DMS153 treated with DMSO at 0.1 percent for 48 hours (cell line): ENCODE measurements around the gene CIROP.

Experiments used
- DNase-seq: peaks from one replicate; lab custom pipeline; 2025; ENCODE audit not compliant: unreplicated experiment; lab: John Stamatoyannopoulos, UW

Gene CIROP

DNA sequence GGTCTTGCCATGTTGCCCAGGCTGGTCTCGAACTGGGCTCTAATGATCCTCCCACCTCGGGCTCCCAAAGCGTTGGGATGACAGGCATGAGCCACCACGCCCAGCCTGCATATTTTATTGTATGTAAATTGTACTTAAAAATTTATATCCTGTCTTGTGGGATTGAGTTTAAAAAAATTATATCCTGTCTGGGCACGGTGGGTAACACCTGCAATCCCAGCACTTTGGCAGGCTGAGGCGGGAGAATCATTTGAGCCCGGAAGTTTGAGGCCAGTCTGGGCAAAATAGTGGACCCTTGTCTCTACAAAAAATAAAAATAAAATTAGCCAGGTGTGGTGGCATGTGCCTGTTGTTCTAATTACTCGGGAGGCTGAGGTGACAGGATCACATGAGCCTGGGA, 28.2 kb upstream of the CIROP start:
- DNase-seq: no peak

DNA sequence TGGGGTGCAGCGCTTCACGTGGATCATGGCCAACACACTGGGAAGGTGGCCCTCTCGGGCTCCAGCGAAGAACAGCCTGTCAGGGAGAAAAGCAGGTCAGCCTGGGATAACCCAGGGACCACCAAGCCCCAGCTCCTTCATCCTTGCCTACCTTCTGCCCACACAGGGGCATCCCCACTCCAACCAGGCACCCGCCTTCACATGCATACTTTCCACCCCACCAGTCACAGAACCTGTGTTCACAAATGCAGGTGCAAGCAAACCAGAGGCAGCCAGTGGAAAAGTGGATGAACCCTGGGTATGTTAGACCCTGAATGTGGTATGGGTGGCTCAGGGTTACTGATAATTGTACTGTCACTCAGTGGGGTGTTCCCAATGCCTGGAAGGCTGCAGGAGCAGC, 26.7 kb upstream of the CIROP start:
- DNase-seq: no peak

DNA sequence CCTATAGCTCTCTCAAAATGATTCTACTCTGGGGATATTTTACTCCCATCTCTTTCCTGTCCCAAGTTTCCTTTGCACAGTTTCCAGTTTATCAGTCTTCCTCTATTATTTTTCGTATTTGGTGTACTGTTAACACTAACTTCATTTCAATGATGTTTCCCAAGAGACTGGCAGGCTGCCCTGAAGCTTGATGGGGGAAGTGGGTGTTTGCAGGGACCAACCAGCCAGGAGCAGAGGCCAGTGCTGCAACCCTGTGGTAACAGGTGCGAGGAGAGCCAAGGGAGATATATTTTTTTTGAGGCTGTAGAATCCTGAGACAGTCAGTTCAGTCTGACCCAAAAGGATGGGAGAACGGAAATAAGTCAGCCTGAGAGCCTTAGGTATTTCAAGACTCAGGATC, 26.1 kb upstream of the CIROP start:
- no peak for DNase-seq

DNA sequence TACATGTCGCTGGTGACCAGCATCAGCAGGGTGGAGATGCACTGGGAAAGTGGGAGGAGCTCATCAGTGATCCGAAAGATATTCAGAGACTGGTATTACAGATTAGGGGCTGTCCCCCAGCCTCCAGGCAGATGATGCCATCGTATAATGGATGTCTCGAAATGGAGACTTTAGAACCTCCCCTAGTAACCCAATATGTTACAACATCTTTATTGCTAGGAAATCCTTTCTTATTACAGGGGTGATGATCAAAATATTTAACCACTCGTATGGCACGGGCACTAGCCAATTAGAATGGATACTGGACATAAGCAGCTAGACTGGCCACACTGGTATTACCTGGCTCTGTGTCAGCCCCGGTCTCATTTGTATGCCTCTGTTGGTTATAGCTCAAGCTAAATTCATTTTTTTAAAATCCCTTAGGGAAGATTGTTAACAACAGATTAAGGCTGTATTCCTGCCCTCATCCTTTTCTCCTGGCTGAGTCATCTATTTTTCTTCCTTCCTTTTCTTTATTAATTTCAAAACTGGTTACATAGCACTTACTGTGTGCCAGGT, 25.0 kb upstream of the CIROP start:
- no peak for DNase-seq

DNA sequence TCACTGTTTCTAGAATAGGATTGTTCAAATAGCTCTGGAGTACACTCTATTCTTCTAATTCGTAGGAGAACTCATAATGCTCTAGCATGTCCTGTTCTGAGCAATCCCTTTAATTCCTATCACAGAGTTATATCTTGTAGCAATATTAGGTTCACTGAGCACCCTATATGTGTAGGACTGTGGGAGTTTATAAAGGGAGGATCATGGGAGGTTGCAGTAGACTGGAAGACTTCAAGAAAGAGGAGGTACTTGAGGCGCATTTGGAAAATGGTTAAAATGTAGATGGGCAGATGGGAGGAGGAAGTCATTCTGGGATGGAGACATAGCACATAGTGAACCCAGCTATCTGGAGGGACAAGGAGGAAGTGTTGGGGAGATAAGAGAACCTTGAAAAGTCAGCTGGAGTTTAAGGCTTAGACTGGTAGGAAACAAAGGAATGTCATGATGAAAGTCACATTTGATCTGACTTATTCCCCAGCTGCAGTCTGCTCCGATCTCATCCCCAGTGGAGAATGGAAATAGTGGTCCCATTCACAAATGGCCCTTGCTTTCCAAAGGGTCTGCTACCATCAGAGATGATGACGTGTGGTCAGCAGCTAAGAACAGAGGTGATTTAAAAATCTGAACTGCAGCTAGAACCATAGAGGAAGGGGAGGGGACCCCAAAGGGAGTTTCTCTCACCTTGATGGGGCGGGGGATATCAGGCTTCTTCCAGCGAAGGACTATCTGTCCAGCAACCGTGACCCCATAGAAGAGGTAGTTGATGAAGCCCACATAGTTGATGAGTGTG, 24.4 kb upstream of the CIROP start:
- DNase-seq: no peak

DNA sequence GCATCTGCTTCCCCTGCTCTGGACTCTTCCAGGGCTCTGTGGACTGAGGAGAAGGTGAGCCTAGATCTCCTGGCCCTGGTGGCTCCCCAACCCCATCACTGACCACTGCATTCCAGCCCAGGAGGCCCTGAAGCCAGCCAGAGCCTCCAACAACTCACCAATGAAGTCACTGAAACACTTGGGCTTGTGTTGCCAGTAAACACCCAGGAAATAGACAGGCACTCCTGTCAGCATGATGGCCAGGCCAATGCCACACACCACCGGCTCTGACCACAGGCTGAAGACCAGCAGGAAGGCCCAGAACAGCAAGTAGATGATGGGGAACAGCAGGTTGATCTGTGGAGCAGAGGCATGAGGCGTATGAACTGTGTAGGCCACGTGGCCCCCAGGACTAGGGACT, 23.1 kb upstream of the CIROP start:
- DNase-seq: no peak

DNA sequence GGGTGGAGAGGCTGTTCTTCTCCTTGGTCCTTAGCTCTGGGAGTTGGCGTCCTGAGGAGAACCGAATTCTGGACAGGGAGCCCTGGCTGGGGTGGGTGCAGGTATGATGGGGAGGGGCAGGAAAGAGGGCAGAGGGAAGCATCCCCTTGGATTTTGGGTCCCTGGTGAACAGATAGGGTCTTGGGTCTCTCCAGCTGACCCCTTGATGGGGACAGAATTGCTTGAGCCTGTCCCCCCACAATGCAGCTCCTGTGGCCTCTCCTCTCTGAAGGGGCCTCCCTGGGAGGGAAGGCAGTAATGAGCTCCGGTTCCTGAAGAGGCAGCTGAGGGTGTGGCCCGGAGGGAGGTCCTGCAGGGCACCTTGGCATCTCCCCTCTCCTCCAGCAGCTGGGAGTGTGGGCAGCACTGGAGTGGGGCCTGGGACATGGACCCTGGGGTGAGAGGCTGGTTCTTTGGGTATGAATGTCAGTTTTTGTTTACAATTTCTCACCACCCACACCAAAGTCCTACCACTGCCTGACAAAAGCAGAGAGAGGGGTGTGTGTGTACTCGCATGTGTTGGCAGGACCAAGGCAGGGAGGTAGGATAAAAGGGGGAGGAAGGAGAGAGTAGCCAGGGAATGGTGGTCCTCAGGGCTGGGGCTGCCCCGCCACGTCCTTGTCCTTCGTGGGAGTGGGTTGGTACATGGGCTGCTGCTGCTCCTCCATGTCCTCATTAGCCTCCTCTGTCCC, 21.9 kb upstream of the CIROP start:
- no peak for DNase-seq

DNA sequence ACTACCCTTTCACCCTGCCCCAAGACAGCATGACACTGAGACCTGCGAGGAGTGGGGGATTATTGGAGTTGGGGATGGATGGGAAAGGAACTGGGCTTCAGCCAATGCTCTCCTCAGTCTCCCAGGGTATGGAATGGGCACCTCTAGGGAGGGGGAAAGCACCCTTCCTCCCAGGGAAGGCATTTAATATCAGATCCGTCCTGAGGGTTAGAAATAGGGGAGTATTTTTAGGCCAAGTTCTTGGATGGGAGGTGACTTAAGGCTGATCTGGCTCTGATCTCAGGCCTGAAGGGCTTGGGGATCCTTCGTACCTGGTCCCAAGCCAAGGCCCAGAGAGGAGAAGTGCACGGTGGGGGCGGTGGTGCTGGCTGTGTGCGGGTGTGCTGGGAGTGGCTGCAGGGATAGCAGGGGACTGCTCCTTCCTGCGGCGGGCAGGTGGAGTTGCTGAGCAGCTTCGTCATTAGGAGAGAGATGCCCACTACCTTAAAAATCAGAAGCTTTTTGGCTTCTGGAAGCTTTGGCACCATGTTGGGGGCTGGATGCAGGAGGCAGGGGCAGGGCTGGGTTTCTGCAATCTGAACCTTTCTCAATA, 21.2 kb upstream of the CIROP start:
- no peak for DNase-seq

DNA sequence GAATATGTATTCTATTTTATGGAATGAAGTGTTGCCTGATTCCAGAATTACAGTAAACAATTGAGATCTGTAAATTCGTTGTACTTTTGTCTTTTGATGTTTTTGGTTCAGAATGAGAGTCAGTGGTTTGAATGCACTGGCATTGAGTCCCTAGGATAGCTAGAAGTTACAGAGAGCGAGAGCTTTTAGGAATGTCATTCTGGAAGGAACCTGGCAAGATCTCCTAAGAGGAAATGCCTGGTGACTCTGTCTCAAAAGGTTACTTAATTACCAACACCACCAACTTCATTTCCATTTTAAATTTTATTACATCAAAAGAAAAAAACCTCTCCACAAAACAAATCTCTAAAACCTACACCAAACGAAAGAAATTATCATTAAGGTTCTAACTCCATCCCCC, 20.2 kb upstream of the CIROP start:
- no peak for DNase-seq

DNA sequence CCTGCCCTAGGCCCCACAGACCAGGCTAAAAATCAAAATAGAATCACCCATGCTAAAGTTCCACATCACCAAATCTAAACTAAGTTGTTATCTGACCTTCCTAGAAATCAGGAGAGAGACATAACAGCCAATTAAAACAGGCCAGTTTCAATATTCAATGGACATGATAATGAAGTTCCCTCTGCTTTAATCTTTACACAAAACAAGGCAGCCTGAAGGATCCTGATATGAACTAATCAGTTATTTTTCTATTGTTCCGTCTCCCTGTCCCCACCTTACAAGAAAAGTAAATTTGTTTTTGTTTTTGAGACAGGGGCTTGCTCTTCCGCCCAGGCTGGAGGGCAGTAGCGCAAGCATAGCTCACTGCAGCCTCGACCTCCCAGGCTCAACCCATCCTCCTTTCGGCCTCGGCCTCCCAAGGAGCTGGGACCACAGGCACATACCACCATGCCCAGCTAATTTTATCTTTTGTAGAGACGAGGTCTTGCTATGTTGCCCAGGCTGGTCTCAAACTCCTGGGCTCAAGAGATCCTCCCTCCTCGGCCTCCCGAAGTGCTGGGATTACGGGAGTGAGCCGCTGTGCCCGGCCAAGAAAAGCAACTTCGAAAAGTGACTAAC, 19.7 kb upstream of the CIROP start:
- DNase-seq: no peak

DNA sequence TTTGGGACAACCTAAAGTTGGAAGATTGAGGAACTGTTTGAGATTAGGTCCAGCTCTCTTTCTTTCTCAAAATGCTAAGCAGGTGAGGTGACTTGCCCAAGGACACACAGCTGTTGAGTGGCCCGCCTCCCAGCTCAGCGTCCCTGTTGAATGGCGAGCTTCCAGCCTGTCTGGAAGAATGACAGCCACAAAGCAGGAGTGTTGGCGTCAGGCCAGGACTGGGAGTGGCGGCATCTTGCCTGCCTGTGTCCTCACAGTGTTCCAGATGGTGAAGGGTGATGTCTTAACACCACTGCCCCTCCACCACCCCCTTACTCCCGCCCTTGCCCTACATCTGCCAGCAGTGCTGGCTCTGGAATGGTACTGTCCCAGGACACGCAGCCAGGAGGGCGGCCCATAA, 18.6 kb upstream of the CIROP start:
- DNase-seq: no peak

DNA sequence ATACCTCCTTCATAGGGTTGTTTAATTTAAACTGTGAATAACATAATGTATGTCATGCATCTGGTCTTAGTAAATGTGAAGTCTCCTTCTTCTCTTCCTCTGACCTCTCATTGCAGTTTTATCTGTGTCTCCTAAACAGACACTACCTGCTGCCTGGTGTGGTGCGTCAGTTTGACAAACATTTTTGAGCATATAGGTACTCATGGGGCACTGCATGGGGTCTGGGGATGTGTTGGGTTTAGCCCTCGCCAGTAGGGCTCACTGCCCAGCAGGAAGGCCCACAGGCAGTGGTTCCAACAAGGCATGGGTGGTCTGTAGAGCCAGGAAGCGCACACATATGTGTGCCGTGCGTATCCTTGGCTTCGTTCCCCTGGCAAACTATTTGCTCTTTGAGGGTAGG, 17.3 kb upstream of the CIROP start:
- DNase-seq: no peak

DNA sequence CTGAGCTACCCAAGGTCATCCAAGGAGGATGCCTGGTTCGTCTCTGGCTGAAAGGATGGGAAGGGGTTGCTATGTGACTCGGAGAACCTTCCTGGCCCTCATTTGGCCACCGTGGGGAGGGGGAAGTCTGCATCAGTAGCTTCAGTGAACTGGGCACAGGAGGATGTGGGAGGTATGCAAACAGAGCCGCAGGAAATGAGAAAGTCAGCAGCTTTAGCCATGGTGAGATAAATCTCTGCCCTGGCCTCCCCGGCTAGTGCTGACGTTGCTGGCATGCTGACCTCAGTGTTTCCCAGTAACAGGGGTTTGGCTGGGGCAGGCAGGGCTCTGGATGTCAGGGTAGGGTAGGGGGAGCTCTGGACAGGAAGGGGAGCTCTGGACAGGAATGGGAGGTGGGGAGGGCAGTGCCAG, 16.6 kb upstream of the CIROP start:
- DNase-seq: no peak

DNA sequence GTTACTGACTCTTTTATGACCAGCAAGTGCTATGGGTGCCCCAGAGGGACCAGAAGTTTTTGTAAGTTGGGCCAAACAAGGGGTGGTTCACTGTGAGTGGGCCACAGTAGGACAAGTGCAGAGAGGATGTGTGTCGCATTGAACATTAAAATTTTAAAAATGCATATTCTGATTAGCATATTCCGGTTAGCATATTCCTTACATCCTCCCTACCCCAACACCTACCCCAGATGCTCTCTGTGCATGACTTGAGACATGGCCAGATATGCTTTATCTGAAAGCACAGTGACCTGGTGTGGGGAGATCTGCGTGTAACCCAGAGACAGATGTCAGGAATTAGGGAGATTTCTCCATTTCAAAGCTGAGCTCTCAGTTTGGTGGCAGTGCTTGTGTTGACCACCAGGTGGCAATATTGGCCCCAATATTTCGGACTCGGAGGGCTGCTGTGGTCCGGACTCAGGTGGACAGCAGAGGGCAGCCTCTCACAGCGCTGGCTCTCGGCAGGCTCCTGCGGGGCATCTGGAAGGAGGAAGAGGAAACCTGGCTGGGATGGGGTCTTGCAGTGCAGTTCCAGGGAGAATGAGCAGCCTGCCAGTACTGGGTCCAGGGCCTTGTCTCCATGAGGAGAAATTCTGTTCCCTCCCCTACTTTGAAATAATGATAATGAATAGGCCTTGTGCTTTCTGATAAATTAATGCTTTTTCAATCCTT, 15.9 kb upstream of the CIROP start:
- DNase-seq: peak; percentile 68

DNA sequence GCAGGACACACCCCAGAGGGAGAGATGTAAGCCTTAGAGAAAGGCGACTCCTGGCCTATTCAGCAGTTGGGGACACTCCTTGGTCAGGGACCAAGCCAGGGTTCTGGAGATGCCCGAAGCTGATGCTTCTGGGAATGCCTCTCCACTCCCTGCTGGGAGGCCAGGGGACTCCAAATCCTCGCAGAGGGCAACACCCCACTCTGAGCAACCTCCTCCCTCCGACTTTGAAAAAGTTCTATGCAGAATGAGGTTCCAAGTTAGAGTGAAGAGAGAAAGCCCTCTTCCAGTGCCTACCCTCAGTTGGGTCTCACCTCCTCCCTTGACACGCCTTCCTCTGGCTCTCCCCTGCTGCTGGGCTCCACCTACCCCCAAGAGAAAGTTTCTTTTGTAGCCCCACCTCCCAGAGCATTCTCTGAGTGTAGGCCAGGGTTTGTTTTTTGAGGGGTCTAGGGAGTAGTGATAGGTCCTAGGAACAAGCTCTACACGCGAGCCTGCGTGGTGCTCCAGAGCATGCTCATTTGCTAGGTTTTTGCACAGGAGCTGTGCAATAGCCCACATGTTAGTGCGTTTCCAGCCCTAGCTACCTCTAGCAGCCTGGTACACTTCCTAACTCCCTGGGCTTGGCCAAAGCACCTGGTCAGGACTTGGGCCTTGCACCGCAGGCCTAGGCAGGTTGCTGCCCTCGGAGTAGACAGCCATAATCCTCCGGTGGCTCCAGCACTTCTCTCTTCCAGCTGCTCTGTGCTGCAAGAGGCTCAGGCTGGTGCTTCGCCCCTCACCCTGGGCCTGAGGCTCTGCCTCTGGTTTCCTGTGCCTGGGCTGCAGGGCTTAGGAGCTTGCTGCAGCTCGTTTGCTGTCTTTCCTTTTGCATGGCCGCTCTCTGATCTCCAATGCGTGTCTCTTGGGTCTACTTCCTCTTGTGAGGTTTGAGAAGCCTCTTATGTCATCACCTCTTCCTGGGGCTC, 14.9 kb upstream of the CIROP start:
- no peak for DNase-seq

DNA sequence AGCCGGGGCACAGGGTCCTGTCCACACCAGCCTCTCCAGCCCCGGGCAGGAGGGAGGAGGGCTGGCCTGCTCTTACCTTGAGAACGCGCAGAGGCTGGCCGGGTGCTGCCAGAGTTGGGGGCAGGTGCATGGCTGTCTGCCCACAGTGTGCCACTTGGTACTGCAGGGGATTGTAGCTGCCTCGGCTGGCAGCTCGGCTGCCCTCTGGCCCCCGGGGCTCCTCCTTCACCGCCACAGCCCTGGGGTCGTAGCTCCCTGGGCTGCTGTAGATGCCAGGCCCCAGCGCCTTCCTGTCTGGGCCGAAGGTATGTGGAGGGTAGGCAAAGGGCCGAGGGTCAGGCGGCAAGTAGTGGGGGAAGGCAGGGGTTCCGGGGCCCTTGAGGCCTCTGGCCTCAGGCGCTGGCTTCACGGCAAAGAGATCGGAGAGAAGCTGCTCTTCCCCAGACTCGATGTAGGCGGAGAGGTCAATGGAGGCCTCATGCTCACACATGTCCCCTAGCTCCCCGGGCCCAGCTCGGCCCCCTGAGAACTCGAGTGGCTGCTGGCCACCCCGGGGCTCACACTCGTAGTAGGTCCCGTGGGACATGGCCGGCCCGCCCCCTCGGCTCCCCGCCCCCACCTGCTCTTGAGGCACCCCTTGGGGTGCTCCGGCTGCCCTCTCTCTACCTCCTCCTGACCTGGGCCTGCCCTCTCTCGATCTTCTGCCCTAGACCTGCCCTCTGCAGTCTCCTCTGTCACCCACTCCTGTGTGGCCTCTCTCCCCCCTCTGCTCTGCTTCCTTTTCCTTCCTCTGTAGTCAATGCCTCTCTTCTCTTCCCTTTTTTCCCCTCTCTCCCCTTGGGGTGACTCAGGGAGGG, 13.9 kb upstream of the CIROP start, which contains the start of gene CEBPE:
Gene CEBPE, minus strand, starts transcription at position 750 of the 857 bp plus-strand sequence. Its CDS starts 164 bp downstream, at position 586.
- DNase-seq: no peak

DNA sequence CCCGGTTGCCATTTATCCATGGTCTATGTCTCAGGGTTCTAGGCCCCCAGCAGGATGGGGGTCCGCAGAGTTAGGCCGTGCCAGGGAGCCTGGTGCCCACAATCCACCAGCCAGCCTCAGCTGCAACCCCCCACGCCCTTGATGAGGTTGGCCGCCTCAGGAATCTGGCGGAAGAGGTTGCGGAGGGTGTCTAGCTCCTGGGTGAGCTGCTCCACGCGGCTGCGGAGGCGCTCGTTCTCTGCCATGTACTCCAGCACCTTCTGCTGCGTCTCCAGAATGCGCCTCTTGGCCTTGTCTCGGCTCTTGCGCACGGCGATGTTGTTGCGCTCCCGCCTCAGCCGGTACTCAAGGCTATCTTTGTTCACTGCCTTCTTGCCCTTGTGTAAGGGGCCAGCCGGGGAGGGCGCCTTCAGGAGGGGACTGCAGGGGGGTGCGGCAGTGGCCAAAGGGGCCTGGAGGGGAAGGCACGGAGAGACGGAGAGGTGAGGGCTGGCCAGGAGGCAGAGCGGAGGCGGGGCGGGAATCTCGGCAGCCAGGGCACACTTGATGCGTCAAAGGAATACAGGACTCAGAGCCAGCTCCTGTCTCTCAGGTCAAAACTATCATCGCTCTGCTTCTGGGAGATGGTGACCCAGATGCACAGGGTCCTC, 12.7 kb upstream of the CIROP start:
- DNase-seq: no peak

DNA sequence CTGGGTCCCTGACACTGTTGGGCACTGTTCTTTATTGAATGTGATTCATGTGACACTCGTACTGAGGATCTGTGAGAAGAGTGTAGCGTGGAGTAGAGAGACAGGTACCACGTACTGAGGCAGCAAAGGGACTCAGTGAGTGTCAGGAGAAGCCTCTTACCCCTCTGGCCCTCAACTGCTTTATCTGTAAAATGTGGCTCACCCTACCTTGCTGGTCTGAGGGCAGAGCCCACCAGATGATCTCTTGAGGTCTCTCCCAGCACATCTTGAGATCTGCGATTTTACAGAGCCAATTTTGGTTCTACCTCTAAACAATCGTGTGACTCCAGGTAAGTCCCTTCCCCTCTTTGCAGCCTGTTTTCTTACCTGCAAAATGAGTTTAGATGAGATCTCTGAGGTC, 11.1 kb upstream of the CIROP start:
- no peak for DNase-seq
